ENCODE measurements around the gene ADGRG4.

The ADGRG4 gene

GRCh38 chrX:136306182-136306581, 5.4 kb downstream of the ADGRG4 start:
- DNase-seq: no peak

DNA sequence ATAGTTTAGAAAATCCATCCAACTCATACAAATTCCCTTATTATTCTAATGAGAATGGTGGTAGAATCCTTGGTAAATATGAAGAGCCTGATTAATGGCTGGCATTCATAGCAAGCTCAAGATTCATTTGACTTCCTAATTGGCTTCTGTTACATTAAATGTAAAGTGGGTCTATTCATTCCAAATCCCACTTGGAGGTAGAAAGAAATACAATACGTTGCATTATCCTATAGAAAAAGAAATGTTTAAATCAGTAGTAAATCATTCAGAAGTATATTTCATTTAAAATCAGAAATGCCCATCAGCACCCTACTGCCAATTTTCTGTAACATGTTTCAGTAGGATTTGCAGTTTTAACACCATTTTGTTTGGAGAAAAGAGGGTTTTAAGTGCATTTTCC, 6.7 kb downstream of the ADGRG4 start:
- DNase-seq: no peak

DNA sequence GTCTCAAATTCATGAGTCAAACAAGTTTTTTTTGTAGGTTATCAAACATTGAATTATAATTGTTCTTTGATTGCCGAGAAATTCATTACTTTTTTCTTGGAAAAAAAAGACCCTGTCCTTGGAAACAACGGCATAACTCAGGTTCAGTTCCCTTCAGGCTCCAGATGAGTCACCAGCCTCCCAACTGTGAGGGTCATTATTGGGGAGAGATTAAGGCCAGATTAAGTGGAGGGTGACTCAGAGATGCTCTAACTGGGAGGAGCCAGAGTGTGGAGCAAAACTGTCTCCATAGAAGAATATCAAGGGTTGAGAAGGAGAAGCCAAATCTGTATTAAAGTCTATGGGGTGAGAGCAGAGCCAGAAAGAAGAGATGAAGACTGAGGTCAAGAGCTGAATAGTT, 9.6 kb downstream of the ADGRG4 start:
- no peak for DNase-seq

DNA sequence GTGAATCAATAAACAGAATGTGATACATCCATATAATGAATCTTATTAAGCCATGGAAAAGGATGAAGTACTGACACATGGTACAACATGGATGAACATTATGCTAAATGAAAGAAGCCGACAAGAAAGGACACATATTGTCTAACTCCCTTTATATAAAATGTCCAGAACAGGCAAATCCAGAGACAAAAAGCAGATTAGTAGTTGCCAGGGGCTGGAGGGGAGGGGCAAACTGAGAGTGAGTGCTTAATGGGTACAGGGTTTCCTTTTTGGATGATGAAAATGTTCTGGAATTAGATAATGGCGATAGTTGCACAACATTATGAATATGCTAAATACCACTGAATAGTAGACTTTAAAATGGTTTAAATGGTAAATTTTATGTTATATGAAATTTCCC, 17.4 kb downstream of the ADGRG4 start:
- no peak for DNase-seq

DNA sequence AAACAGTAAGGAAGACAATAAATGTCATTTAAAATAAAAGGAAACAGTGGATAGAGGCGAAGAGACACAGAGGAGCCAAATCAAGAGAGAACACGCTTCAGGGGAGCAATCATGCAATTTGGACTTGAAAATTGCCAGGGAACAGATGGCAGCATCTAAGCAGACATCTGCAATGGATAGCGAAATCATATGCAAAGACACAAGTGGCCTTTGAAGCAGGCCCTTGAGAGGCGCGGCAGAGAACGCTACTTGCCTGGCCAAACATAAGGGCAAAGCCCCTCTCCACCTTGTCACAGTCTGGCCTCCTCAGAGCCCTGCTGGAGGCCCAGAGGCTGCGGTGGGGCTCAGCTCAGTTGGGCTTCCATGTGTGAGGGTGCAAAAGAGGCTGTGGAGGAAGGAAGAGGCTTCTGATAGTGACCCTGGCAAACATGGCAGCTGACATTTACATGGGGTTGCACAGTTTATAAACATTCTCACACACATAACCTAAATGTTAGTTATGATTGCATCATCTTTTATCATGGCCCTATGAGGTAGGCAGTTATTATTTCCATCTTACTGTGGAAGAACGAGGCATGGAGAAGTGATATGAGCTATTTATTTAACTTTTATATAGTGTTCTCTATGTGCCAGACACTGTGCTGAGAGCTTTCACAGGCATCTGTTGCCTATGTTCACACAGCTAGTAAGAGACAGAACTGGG, 18.3 kb downstream of the ADGRG4 start:
- DNase-seq: no peak

DNA sequence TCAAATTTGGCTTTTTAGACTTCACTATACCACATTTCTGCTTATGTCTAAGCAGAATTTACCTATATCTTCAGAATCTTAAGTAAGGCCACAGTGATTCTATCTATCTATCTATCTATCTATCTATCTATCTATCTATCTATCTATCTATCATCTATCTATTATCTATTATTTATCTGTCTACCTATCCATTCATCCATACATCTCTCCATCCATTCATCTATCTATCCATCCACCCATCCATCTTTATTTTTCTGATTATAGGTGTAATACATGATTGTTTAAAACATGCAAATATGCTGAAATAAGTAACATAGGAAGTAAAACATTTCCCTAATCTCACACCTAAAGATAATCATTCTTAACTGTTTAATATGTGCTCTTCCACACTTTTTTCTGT, 18.8 kb downstream of the ADGRG4 start:
- DNase-seq: no peak

DNA sequence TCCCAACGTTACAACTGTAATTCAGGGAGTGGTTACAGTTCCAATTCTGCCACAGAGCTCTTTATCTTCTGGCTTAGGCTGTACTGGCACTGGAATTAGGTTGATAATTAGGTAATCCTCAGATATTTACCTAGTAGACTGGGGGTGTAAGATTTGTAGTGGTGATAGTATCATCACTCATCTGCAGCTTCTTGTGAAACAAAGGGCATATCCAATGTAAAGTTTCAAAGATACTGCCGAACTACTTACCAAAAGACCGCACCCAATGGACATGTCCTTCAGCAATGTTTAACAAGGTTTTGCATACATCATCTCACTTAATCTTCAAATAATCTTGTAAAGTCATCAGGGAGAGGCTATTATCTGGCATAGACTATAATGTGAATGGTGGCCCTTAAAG, 20.8 kb downstream of the ADGRG4 start:
- no peak for DNase-seq

- DNase-seq: no peak
Measured at GRCh38 chrX:136322064-136322463, 21.3 kb downstream of the ADGRG4 start.

DNA sequence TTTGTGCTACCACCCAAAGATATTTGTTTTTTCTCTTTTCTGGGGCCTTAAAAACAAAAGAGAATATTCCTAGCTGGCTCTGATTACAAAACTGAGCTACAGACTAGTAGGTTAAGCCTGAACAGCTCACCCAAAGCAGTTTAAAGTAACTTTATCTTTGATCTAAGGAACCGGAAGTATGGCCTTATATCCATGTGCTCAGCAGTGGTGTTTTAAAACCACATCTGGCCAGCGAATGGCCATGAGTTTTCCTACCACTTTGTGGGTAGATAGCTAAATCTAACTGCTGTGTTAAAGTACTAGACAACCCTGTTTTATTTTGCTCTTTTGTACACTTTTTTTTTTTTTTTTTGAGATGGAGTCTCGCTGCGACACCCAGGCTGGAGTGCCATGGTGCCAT, 24.6 kb downstream of the ADGRG4 start:
- no peak for DNase-seq

DNA sequence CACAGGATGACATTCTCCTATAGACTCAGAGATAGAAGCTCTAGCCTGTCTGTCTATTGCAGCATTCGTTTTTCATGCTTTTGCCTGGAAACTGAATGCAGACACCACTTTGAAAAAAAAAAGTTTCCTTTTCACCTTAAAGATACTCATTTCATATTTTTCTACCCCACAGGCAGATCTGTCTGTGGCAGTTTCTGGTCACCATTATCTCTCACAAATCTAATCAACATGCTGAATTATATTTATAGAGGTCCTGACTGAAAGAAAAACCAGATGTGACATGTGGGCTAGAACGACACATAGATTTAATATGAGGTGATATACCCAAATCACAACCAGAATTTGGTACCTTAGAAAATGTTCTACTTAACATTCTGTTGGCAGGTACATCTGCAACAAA, 28.2 kb downstream of the ADGRG4 start:
- DNase-seq: no peak

- DNase-seq: no peak
Measured at GRCh38 chrX:136336623-136337022, 35.9 kb downstream of the ADGRG4 start.

- DNase-seq: no peak
Measured at GRCh38 chrX:136339702-136340101, 38.9 kb downstream of the ADGRG4 start.

GRCh38 chrX:136344320-136344719, 43.6 kb downstream of the ADGRG4 start:
- DNase-seq: no peak

- no peak for DNase-seq
Measured at GRCh38 chrX:136346506-136346905, 45.7 kb downstream of the ADGRG4 start.

- DNase-seq: no peak
Measured at GRCh38 chrX:136347706-136348105, 46.9 kb downstream of the ADGRG4 start.

DNA sequence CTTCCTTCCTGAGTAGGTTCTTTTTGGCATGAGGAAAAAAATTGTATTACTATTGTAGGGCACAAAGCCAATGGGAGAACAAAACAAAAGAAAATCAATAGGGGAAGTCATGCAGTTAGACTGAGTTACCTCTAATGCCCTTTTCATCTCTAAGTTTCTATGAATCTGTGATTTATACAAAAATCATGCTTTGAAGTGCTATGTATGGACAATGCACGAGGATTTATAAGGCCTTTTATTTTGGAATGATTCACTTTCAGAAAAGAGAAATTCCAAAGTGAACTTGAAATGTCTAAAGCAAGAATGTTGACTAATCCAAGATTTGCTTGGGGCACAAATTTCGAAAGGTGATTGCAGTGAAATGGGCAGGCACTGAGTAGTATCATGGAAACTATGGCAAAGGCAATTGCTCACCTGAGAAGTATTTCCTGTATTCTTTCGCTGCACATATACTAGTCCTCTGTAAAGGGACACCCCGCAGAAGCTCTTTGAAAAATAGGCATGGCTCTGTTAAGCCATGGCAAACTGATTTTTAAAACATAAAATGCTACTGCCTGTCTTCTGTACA, 52.8 kb downstream of the ADGRG4 start:
- no peak for DNase-seq

GRCh38 chrX:136354201-136354600, 53.4 kb downstream of the ADGRG4 start:
- no peak for DNase-seq

GRCh38 chrX:136369377-136369776, 68.6 kb downstream of the ADGRG4 start:
- no peak for DNase-seq

- no peak for DNase-seq
Measured at GRCh38 chrX:136376713-136377112, 76.0 kb downstream of the ADGRG4 start.

- DNase-seq: no peak
Measured at GRCh38 chrX:136380010-136380769, 79.4 kb downstream of the ADGRG4 start.

- DNase-seq: no peak
Measured at GRCh38 chrX:136386173-136386572, 85.4 kb downstream of the ADGRG4 start.

DNA sequence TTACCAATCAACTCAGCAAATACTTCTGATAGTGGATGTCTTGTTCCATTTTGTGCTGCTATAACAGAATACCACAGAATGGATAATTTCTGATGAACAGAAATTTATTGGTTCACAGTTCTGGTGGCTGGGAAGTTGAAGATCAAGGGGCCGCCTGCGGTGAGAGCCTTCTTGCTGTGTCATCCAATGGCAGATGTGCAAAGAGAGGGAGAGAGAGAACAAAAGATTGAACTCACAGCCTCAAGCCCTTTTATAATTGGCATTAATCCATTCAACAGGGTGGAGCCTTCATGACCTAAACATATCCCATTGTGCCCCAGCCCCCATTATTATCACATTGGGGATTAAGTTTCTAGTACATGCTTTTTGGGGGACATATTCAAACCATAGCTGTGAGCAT, 86.1 kb downstream of the ADGRG4 start:
- DNase-seq: no peak

- no peak for DNase-seq
Measured at GRCh38 chrX:136387951-136388502, 87.3 kb downstream of the ADGRG4 start.

GRCh38 chrX:136390921-136391320, 90.2 kb downstream of the ADGRG4 start:
- no peak for DNase-seq

Data from T-helper 9 cell (primary cell).